ENCODE data around the gene DCAF15.

DCAF15 gene

DNA sequence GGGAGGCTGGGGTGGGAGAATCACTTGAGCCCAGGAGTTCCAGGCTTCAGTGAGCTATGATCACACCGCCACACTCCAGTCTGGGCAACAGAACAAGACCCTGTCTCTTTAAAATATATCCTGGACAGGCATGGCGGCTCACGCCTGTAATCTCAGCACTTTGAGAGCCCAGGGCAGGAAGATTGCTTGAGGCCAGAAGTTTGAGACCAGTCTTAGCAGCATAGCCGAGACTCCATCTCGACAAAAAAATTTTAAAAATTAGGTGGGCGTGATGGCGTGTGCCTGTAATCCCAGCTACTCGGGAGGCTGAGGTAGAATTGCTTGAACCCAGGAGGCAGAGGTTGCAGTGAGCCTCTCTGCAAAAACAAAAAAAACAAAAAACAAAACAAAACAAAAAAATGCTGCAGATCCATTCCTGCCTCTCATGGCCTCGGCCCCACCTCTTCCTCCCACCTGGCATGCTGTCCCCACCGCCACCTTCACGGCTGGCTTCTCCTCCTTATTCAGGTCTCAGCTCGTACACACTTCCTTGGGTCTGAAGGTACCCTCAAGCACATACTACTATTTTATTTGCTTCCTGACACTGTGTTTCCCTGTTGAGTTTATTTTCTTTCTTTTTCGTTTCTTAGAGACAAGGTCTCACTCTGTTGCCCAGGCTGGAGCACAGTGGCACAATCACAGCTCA, 48.5 kb downstream of the DCAF15 start:
- Histone ChIP-seq H3K4me2 (ENCODE audit: low read length) (no peak overlapping the region), H3K4me3 (ENCODE audit: low read length) (no peak overlapping the region), H2AFZ (ENCODE audit: low read depth, low read length) (no peak overlapping the region), H3K9me3 (ENCODE audit: insufficient read depth, low read length) (peaks cover 8% of the 10 kb centered on the region; the same call in 1 of the 2 replicates), H4K20me1 (ENCODE audit: insufficient read depth, low read length) (no peaks in the 10 kb centered on the region), H3K9ac (ENCODE audit: low read length) (no peak overlapping the region), H3K27me3 (ENCODE audit: low read depth, low read length) (no peaks in the 10 kb centered on the region), H3K4me1 (ENCODE audit: low read length) (peaks cover 12% of the 10 kb centered on the region), H3K36me3 (replicated peaks; ENCODE audit: low read depth, low read length) (peaks cover 20% of the 10 kb centered on the region), H3K79me2 (ENCODE audit: low read length) (peaks cover 23% of the 10 kb centered on the region), H3K27ac (ENCODE audit: low read length) (no peak overlapping the region)
- TF ChIP-seq, protein P1, sequence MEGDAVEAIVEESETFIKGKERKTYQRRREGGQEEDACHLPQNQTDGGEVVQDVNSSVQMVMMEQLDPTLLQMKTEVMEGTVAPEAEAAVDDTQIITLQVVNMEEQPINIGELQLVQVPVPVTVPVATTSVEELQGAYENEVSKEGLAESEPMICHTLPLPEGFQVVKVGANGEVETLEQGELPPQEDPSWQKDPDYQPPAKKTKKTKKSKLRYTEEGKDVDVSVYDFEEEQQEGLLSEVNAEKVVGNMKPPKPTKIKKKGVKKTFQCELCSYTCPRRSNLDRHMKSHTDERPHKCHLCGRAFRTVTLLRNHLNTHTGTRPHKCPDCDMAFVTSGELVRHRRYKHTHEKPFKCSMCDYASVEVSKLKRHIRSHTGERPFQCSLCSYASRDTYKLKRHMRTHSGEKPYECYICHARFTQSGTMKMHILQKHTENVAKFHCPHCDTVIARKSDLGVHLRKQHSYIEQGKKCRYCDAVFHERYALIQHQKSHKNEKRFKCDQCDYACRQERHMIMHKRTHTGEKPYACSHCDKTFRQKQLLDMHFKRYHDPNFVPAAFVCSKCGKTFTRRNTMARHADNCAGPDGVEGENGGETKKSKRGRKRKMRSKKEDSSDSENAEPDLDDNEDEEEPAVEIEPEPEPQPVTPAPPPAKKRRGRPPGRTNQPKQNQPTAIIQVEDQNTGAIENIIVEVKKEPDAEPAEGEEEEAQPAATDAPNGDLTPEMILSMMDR (IDR thresholded peaks at IDR 0.05; ENCODE audit: low read depth, low read length) = no peak
- no peak for TF ChIP-seq EZH2phosphoT487 (IDR thresholded peaks at IDR 0.05; ENCODE audit: low read depth)

GRCh38 chr19:14002571-14003250, 50.4 kb downstream of the DCAF15 start:
- H4K20me1 ChIP-seq (ENCODE audit: insufficient read depth, low read length) = no peaks in the 10 kb centered on the region
- no peak overlapping the region for H3K9ac ChIP-seq (ENCODE audit: low read length)
- TF ChIP-seq, protein P1 (IDR thresholded peaks at IDR 0.05; ENCODE audit: low read depth, low read length) = no peak
- TF ChIP-seq EZH2phosphoT487 (IDR thresholded peaks at IDR 0.05; ENCODE audit: low read depth) = no peak
- H3K27me3 ChIP-seq (ENCODE audit: low read depth, low read length) = no peaks in the 10 kb centered on the region
- peaks cover 12% of the 10 kb centered on the region for H3K4me1 ChIP-seq (ENCODE audit: low read length)
- peaks cover 8% of the 10 kb centered on the region; the same call in 1 of the 2 replicates for H3K9me3 ChIP-seq (ENCODE audit: insufficient read depth, low read length)
- H3K79me2 ChIP-seq (ENCODE audit: low read length) = peaks cover 23% of the 10 kb centered on the region
- no peak overlapping the region for H3K4me2 ChIP-seq (ENCODE audit: low read length)
- H2AFZ ChIP-seq (ENCODE audit: low read depth, low read length) = no peak overlapping the region
- no peak overlapping the region for H3K27ac ChIP-seq (ENCODE audit: low read length)
- H3K36me3 ChIP-seq (replicated peaks; ENCODE audit: low read depth, low read length) = peaks cover 17% of the 10 kb centered on the region
- H3K4me3 ChIP-seq (ENCODE audit: low read length) = no peak overlapping the region

GRCh38 chr19:14003251-14004055, 51.1 kb downstream of the DCAF15 start:
- Histone ChIP-seq H3K27ac (ENCODE audit: low read length) (no peak overlapping the region), H3K4me1 (ENCODE audit: low read length) (peaks cover 12% of the 10 kb centered on the region), H3K79me2 (ENCODE audit: low read length) (peaks cover 23% of the 10 kb centered on the region), H3K9me3 (ENCODE audit: insufficient read depth, low read length) (peaks cover 8% of the 10 kb centered on the region; the same call in 1 of the 2 replicates), H3K9ac (ENCODE audit: low read length) (no peak overlapping the region), H3K4me3 (ENCODE audit: low read length) (no peak overlapping the region), H3K4me2 (ENCODE audit: low read length) (no peak overlapping the region), H4K20me1 (ENCODE audit: insufficient read depth, low read length) (no peaks in the 10 kb centered on the region), H2AFZ (ENCODE audit: low read depth, low read length) (no peak overlapping the region), H3K27me3 (ENCODE audit: low read depth, low read length) (no peaks in the 10 kb centered on the region), H3K36me3 (replicated peaks; ENCODE audit: low read depth, low read length) (peaks cover 17% of the 10 kb centered on the region)
- no peak for TF ChIP-seq EZH2phosphoT487 (IDR thresholded peaks at IDR 0.05; ENCODE audit: low read depth)
- TF ChIP-seq, protein P1 (IDR thresholded peaks at IDR 0.05; ENCODE audit: low read depth, low read length) = no peak

Data from OCI-LY3 (cell line).